ENCODE results near the gene LARGE1. TPM values are rescaled to one million over a fixed set of nuclear protein-coding genes. Genes with fewer than 3 reads are reported as not detected.
A peak's percentile ranks its signal among the peaks of the same experiment; 100 is the strongest.

LARGE1 gene
- total RNA-seq, 1 experiment from 2014 or later, result 4.1 TPM

GRCh38 chr22:33443683-33444082 is 476.6 kb downstream of the LARGE1 start:
- H3K4me3 ChIP-seq, result no peak overlapping the region
- H3K9me3 ChIP-seq, result no peaks in the 10 kb centered on the region
- H3K27me3 ChIP-seq, result peaks cover 2% of the 10 kb centered on the region; the same call in 1 of the 2 replicates
- no peaks in the 10 kb centered on the region for H3K36me3 ChIP-seq
- no peak for DNase-seq

- Histone ChIP-seq H3K27me3 (peaks cover 2% of the 10 kb centered on the region; the same call in 1 of the 2 replicates), H3K36me3 (no peaks in the 10 kb centered on the region), H3K4me3 (no peak overlapping the region), H3K9me3 (no peaks in the 10 kb centered on the region)
- DNase-seq, result peak; percentile 57
These were observed 479.5 kb downstream of the LARGE1 start for GRCh38 chr22:33440756-33441155.

- no peaks in the 10 kb centered on the region for H3K36me3 ChIP-seq
- DNase-seq, result peak; percentile 50
- peaks cover 2% of the 10 kb centered on the region; the same call in 1 of the 2 replicates for H3K27me3 ChIP-seq
- H3K9me3 ChIP-seq, result no peaks in the 10 kb centered on the region
- no peak overlapping the region for H3K4me3 ChIP-seq
These were observed 482.0 kb downstream of the LARGE1 start for GRCh38 chr22:33438273-33438672.

GRCh38 chr22:33431300-33431699 is 489.0 kb downstream of the LARGE1 start:
- H3K27me3 ChIP-seq, result no peaks in the 10 kb centered on the region
- no peaks in the 10 kb centered on the region for H3K9me3 ChIP-seq
- H3K4me3 ChIP-seq, result no peak overlapping the region
- no peak for DNase-seq
- no peaks in the 10 kb centered on the region for H3K36me3 ChIP-seq

GRCh38 chr22:33429281-33429680 is 491.0 kb downstream of the LARGE1 start:
- DNase-seq, result no peak
- no peak overlapping the region for H3K4me3 ChIP-seq
- H3K9me3 ChIP-seq, result no peaks in the 10 kb centered on the region
- no peaks in the 10 kb centered on the region for H3K27me3 ChIP-seq
- H3K36me3 ChIP-seq, result no peaks in the 10 kb centered on the region

- Histone ChIP-seq H3K36me3 (no peaks in the 10 kb centered on the region), H3K4me3 (no peak overlapping the region), H3K9me3 (no peaks in the 10 kb centered on the region), H3K27me3 (no peaks in the 10 kb centered on the region)
- peak; percentile 52 for DNase-seq
These were observed 492.8 kb downstream of the LARGE1 start for GRCh38 chr22:33427461-33427860.

- no peak for DNase-seq
- Histone ChIP-seq H3K9me3 (no peaks in the 10 kb centered on the region), H3K36me3 (no peaks in the 10 kb centered on the region), H3K27me3 (no peaks in the 10 kb centered on the region), H3K4me3 (no peak overlapping the region)
These were observed 493.8 kb downstream of the LARGE1 start for GRCh38 chr22:33426451-33426850.

GRCh38 chr22:33421859-33422258 is 498.4 kb downstream of the LARGE1 start:
- DNase-seq, result no peak
- Histone ChIP-seq H3K9me3 (no peaks in the 10 kb centered on the region), H3K36me3 (no peaks in the 10 kb centered on the region), H3K4me3 (no peak overlapping the region), H3K27me3 (no peaks in the 10 kb centered on the region)

- Histone ChIP-seq H3K4me3 (no peak overlapping the region), H3K9me3 (no peaks in the 10 kb centered on the region), H3K36me3 (no peaks in the 10 kb centered on the region), H3K27me3 (no peaks in the 10 kb centered on the region)
- no peak for DNase-seq
These were observed 501.8 kb downstream of the LARGE1 start for GRCh38 chr22:33418484-33418883.

GRCh38 chr22:33415401-33415800 is 504.9 kb downstream of the LARGE1 start:
- Histone ChIP-seq H3K4me3 (no peak overlapping the region), H3K9me3 (no peaks in the 10 kb centered on the region), H3K36me3 (no peaks in the 10 kb centered on the region), H3K27me3 (no peaks in the 10 kb centered on the region)
- DNase-seq, result no peak

GRCh38 chr22:33409079-33409478 is 511.2 kb downstream of the LARGE1 start:
- no peaks in the 10 kb centered on the region for H3K36me3 ChIP-seq
- no peaks in the 10 kb centered on the region for H3K9me3 ChIP-seq
- no peak for DNase-seq
- no peaks in the 10 kb centered on the region for H3K27me3 ChIP-seq
- no peak overlapping the region for H3K4me3 ChIP-seq

GRCh38 chr22:33405194-33405593 is 515.1 kb downstream of the LARGE1 start:
- Histone ChIP-seq H3K27me3 (no peaks in the 10 kb centered on the region), H3K36me3 (no peaks in the 10 kb centered on the region), H3K9me3 (no peaks in the 10 kb centered on the region), H3K4me3 (no peak overlapping the region)
- DNase-seq, result no peak

- no peak for DNase-seq
- H3K36me3 ChIP-seq, result no peaks in the 10 kb centered on the region
- no peak overlapping the region for H3K4me3 ChIP-seq
- no peaks in the 10 kb centered on the region for H3K27me3 ChIP-seq
- H3K9me3 ChIP-seq, result no peaks in the 10 kb centered on the region
These were observed 515.6 kb downstream of the LARGE1 start for GRCh38 chr22:33404723-33405122.

GRCh38 chr22:33402325-33402724 is 518.0 kb downstream of the LARGE1 start:
- Histone ChIP-seq H3K36me3 (no peaks in the 10 kb centered on the region), H3K9me3 (no peaks in the 10 kb centered on the region), H3K27me3 (no peaks in the 10 kb centered on the region), H3K4me3 (no peak overlapping the region)
- no peak for DNase-seq

- no peaks in the 10 kb centered on the region for H3K27me3 ChIP-seq
- no peaks in the 10 kb centered on the region for H3K36me3 ChIP-seq
- H3K4me3 ChIP-seq, result no peak overlapping the region
- H3K9me3 ChIP-seq, result no peaks in the 10 kb centered on the region
- peak; percentile 14 for DNase-seq
These were observed 519.0 kb downstream of the LARGE1 start for GRCh38 chr22:33401291-33401690.

GRCh38 chr22:33400891-33401290 is 519.4 kb downstream of the LARGE1 start:
- Histone ChIP-seq H3K36me3 (no peaks in the 10 kb centered on the region), H3K27me3 (no peaks in the 10 kb centered on the region), H3K4me3 (no peak overlapping the region), H3K9me3 (no peaks in the 10 kb centered on the region)
- DNase-seq, result no peak

GRCh38 chr22:33400061-33400840 is 520.0 kb downstream of the LARGE1 start:
- DNase-seq, result no peak
- Histone ChIP-seq H3K27me3 (no peaks in the 10 kb centered on the region), H3K36me3 (no peaks in the 10 kb centered on the region), H3K4me3 (no peak overlapping the region), H3K9me3 (no peaks in the 10 kb centered on the region)

GRCh38 chr22:33397381-33397907 is 522.8 kb downstream of the LARGE1 start:
- no peak for DNase-seq
- Histone ChIP-seq H3K27me3 (no peaks in the 10 kb centered on the region), H3K4me3 (no peak overlapping the region), H3K36me3 (no peaks in the 10 kb centered on the region), H3K9me3 (no peaks in the 10 kb centered on the region)
